K562 (cell line): ENCODE results near the gene CILP. TPM values are rescaled to one million over a fixed set of nuclear protein-coding genes. Genes with fewer than 3 reads are reported as not detected.

Source experiments
- BHLHE40 ChIP-seq: IDR thresholded peaks from 2 replicates; pipeline ENCODE4 v1.6.1; 2011; ENCODE audit warnings: low read length, improper control_type of control experiment
- CHD4 ChIP-seq: fragments of 200-600 bp; sonication (generic); IDR thresholded peaks from 3 replicates; pipeline ENCODE4 v1.6.1; 2012; ENCODE audit warnings: low read depth, mild to moderate bottlenecking, mixed read lengths, low read length, inconsistent platforms; ENCODE audit not compliant: insufficient read depth, insufficient replicate concordance, poor library complexity, severe bottlenecking
- FIP1L1 ChIP-seq: fragments of 200-400 bp; formaldehyde crosslinking; IDR thresholded peaks from 2 replicates; pipeline ENCODE4 v1.6.1; 2018; ENCODE audit warnings: mild to moderate bottlenecking, low read depth, low read length; ENCODE audit not compliant: poor library complexity, severe bottlenecking
- FOS ChIP-seq: IDR thresholded peaks from 3 replicates; pipeline ENCODE4 v1.6.1; 2011; ENCODE audit not compliant: insufficient read length; ENCODE audit errors: extremely low read depth
- HEY1 ChIP-seq: fragments of 250-450 bp; sonication (Bioruptor Pico); IDR thresholded peaks from 2 replicates; pipeline ENCODE4 v1.5.0; 2020; ENCODE audit warnings: mild to moderate bottlenecking, moderate library complexity, borderline replicate concordance
- KAT2B ChIP-seq: IDR thresholded peaks from one replicate; pipeline ENCODE4 v1.6.1; 2012; ENCODE audit warnings: low read depth, mild to moderate bottlenecking, control low read depth, inconsistent platforms, low read length, moderate library complexity
- KLF6 ChIP-seq: fragments of 250-450 bp; sonication (Bioruptor Pico); IDR thresholded peaks from 2 replicates; pipeline ENCODE4 v1.4.0; 2020; ENCODE audit warnings: mild to moderate bottlenecking, moderate library complexity, borderline replicate concordance
- MEIS2 ChIP-seq: fragments of 450-650 bp; IDR thresholded peaks from 2 replicates; pipeline ENCODE4 v1.6.1; 2014; ENCODE audit warnings: mild to moderate bottlenecking; ENCODE audit not compliant: partially characterized antibody
- NBN ChIP-seq: fragments of 450-650 bp; IDR thresholded peaks from 2 replicates; pipeline ENCODE4 v1.6.1; 2016; ENCODE audit warnings: low read depth, mild to moderate bottlenecking
- RFX7 ChIP-seq: fragments of 250-450 bp; sonication (Bioruptor Pico); IDR thresholded peaks from 2 replicates; pipeline ENCODE4 v1.5.1; 2021; ENCODE audit warnings: mild to moderate bottlenecking
- SMAD3 ChIP-seq: fragments of 450-650 bp; formaldehyde crosslinking; conservative IDR thresholded peaks from 2 replicates; pipeline ENCODE4 v1.4.0; 2020; ENCODE audit warnings: mild to moderate bottlenecking
- ZFP1 ChIP-seq: fragments of 450-650 bp; formaldehyde crosslinking; IDR thresholded peaks from 2 replicates; pipeline ENCODE4 v1.4.0; 2020; ENCODE audit warnings: mild to moderate bottlenecking, mixed read lengths
- ZNF24 ChIP-seq: fragments of 450-650 bp; IDR thresholded peaks from 2 replicates; pipeline ENCODE4 v1.6.1; 2016
- ZNF311 ChIP-seq: fragments of 250-450 bp; sonication (Bioruptor Pico); IDR thresholded peaks from 2 replicates; pipeline ENCODE4 v1.4.0; 2020; ENCODE audit warnings: mild to moderate bottlenecking, moderate library complexity
- polyA plus RNA-seq, 8 experiments: library from polyadenylated mRNA; depleted of rRNA in 4 of 8; stranded (reverse) in 5 of 8; unstranded in 3 of 8; fragments of >200 nt; fragmentation: Nextera tagmentation in 2 of 8; fragmentation: Illumina TruSeq in 1 of 8; extraction: Ambion mirVana in 2 of 8; extraction: Trizol in 1 of 8; gene quantifications; 2 replicates each; pipeline versions ENCODE4 v1.2.1 to v1.2.3, GENCODE V29; 2011 to 2014; ENCODE audit warnings: inconsistent platforms in 1 of 8, missing spikeins in 1 of 8
- total RNA-seq, 7 experiments: library from RNA; depleted of rRNA in 6 of 7; stranded (reverse); fragments of >200 nt in 6 of 7; fragmentation: Illumina TruSeq in 2 of 7; extraction: Trizol in 2 of 7; gene quantifications; 2 replicates each; pipeline versions ENCODE4 v1.2.1 to v1.2.3, GENCODE V29; 2011 to 2021; ENCODE audit warnings: low replicate concordance in 1 of 7
- TF ChIP-seq, protein P1 (sequence below): fragments of 450-650 bp; formaldehyde crosslinking; conservative IDR thresholded peaks from 2 replicates; pipeline ENCODE4 v1.4.0; 2022; ENCODE audit warnings: mild to moderate bottlenecking, missing genetic modification characterization
- TF ChIP-seq, protein P2 (sequence below): sonication (generic); formaldehyde crosslinking; IDR thresholded peaks from 2 replicates; pipeline ENCODE4 v1.8.0; 2022; ENCODE audit warnings: mild to moderate bottlenecking, missing genetic modification reagents
- TF ChIP-seq, protein P3 (sequence below): fragments of 250-450 bp; sonication (Bioruptor Pico); IDR thresholded peaks from 2 replicates; pipeline ENCODE4 v1.5.0; 2022; ENCODE audit warnings: mild to moderate bottlenecking
- TF ChIP-seq, protein P4 (sequence below): sonication (generic); formaldehyde crosslinking; IDR thresholded peaks from 2 replicates; pipeline ENCODE4 v1.8.1; 2023; ENCODE audit warnings: mild to moderate bottlenecking, missing genetic modification reagents

The CILP gene
- total and polyA plus RNA-seq, 9 of the 15 experiments (the other 6 are each of a cell fraction or from before 2014, with no cell fraction given), result 0.03 TPM; not detected in 8

DNA sequence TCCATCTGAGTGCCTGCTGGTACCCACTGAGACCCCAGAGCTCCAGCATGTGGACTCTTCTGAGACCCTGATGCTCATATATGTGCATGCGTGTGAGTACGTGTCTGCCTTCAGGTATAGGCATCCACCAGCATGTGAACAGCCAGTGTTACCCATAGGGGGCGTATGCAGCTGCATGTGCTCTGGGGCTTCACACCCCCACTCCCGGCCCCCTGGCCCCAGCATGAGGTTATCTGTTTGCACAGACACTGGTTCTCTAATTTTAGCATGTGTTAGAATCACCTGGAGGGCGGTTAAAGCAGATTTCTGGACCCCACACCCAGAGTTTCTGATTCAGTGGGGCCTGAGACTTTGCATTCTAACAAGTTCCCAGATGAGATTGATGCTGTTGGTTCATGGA lies 824 bp upstream of the CILP start (continued):
- TF ChIP-seq, protein P1, sequence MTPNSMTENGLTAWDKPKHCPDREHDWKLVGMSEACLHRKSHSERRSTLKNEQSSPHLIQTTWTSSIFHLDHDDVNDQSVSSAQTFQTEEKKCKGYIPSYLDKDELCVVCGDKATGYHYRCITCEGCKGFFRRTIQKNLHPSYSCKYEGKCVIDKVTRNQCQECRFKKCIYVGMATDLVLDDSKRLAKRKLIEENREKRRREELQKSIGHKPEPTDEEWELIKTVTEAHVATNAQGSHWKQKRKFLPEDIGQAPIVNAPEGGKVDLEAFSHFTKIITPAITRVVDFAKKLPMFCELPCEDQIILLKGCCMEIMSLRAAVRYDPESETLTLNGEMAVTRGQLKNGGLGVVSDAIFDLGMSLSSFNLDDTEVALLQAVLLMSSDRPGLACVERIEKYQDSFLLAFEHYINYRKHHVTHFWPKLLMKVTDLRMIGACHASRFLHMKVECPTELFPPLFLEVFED, result no peak
- TF ChIP-seq KLF6 (CRISPR knock-in tag), result no peak
- TF ChIP-seq, protein P2, sequence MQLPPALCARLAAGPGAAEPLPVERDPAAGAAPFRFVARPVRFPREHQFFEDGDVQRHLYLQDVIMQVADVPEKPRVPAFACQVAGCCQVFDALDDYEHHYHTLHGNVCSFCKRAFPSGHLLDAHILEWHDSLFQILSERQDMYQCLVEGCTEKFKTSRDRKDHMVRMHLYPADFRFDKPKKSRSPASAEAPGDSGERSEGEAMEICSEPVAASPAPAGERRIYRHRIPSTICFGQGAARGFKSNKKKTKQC (CRISPR knock-in tag), result no peak
- no peak for TF ChIP-seq CHD4
- TF ChIP-seq ZNF24, result no peak
- TF ChIP-seq RFX7 (CRISPR knock-in tag), result no peak
- TF ChIP-seq ZNF311 (CRISPR knock-in tag), result no peak
- TF ChIP-seq KAT2B, result no peak
- no peak for TF ChIP-seq FOS
- TF ChIP-seq BHLHE40, result peak; percentile 71
- no peak for TF ChIP-seq FIP1L1
- TF ChIP-seq SMAD3 (CRISPR knock-in tag), result 0 out of 2 replicates have a peak, but pooled peaks have one; percentile 25
- peak; percentile 38; the same call in 1 of the 2 replicates for TF ChIP-seq NBN
- TF ChIP-seq ZFP1 (CRISPR knock-in tag), result no peak
- TF ChIP-seq, protein P3, sequence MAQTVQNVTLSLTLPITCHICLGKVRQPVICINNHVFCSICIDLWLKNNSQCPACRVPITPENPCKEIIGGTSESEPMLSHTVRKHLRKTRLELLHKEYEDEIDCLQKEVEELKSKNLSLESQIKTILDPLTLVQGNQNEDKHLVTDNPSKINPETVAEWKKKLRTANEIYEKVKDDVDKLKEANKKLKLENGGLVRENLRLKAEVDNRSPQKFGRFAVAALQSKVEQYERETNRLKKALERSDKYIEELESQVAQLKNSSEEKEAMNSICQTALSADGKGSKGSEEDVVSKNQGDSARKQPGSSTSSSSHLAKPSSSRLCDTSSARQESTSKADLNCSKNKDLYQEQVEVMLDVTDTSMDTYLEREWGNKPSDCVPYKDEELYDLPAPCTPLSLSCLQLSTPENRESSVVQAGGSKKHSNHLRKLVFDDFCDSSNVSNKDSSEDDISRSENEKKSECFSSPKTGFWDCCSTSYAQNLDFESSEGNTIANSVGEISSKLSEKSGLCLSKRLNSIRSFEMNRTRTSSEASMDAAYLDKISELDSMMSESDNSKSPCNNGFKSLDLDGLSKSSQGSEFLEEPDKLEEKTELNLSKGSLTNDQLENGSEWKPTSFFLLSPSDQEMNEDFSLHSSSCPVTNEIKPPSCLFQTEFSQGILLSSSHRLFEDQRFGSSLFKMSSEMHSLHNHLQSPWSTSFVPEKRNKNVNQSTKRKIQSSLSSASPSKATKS, result no peak
- TF ChIP-seq MEIS2, result no peak
- no peak for TF ChIP-seq HEY1 (CRISPR knock-in tag)
- TF ChIP-seq, protein P4, sequence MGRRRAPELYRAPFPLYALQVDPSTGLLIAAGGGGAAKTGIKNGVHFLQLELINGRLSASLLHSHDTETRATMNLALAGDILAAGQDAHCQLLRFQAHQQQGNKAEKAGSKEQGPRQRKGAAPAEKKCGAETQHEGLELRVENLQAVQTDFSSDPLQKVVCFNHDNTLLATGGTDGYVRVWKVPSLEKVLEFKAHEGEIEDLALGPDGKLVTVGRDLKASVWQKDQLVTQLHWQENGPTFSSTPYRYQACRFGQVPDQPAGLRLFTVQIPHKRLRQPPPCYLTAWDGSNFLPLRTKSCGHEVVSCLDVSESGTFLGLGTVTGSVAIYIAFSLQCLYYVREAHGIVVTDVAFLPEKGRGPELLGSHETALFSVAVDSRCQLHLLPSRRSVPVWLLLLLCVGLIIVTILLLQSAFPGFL, result no peak
